ENCODE measurements around the gene ZSCAN22. TPM values are rescaled to one million over a fixed set of nuclear protein-coding genes. Genes with fewer than 3 reads are reported as not detected.
"Not testable (repeated sequence)": the region's sequence is repeated elsewhere in the genome, so short reads cannot be mapped to it uniquely, and the experiment has no call there.

ZSCAN22 gene
- total RNA-seq, 2 donors from 2014 or later, result 2.7 to 4.1 TPM

GRCh38 chr19:58305065-58305931 is 21.5 kb upstream of the ZSCAN22 start, which contains the start of gene ERVK3-1:
TSS of gene ERVK3-1 (plus strand) at chr19:58305377. CDS start at chr19:58312169, 6,792 bp downstream.
- TF ChIP-seq POLR2AphosphoS5 (IDR thresholded peaks at IDR 0.05), result peak; percentile 100
- TF ChIP-seq, protein P1, sequence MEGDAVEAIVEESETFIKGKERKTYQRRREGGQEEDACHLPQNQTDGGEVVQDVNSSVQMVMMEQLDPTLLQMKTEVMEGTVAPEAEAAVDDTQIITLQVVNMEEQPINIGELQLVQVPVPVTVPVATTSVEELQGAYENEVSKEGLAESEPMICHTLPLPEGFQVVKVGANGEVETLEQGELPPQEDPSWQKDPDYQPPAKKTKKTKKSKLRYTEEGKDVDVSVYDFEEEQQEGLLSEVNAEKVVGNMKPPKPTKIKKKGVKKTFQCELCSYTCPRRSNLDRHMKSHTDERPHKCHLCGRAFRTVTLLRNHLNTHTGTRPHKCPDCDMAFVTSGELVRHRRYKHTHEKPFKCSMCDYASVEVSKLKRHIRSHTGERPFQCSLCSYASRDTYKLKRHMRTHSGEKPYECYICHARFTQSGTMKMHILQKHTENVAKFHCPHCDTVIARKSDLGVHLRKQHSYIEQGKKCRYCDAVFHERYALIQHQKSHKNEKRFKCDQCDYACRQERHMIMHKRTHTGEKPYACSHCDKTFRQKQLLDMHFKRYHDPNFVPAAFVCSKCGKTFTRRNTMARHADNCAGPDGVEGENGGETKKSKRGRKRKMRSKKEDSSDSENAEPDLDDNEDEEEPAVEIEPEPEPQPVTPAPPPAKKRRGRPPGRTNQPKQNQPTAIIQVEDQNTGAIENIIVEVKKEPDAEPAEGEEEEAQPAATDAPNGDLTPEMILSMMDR (IDR thresholded peaks at IDR 0.05), result peak in 2 of 4 experiments; percentile 64 to 73
- peak; percentile 67 for TF ChIP-seq POLR2A (IDR thresholded peaks at IDR 0.05)
- Histone ChIP-seq H3K4me1 (replicated peaks) (no peaks in the 10 kb centered on the region), H3K9me3 (no peaks in the 10 kb centered on the region), H3K4me3 (peak within 1 kb of the TSS; percentile 78 to 90), H3K27ac (peak within 1 kb of the TSS; percentile 82 to 83), H3K27me3 (replicated peaks; ENCODE audit: insufficient read depth) (no peaks in the 10 kb centered on the region), H3K36me3 (no peaks in the 10 kb centered on the region)
- under 1% methylated on average over 55 of the region's 55 CpGs for WGBS
- DNase-seq (ENCODE audit: low spot score), result peak; percentile 96
- intact Hi-C loops (cut with DNase I), result no loop called here

GRCh38 chr19:58305932-58306323 is 20.9 kb upstream of the ZSCAN22 start:
- intact Hi-C loops (cut with DNase I), result no loop called here
- no peaks in the 10 kb centered on the region for H3K27me3 ChIP-seq (replicated peaks; ENCODE audit: insufficient read depth)
- WGBS, result 48% methylated on average over 12 of the region's 12 CpGs

DNA sequence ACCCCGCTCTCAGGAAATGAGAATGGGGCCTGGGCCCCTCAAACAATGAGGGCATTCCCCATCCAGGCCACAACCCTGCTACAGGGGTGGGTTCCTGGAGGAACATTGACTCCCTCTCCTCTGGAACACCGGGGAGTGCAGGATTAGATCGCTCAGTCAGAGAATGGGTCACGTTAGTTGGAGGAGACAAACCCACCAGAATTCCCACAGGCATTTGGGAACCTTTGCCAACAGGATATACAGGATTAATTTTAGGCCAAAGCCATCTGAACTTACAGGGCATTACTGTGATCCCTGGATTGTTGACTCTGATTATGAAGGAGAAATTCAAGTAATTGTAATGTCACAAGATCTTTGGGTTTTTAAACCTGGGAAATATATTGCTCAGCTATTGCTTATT is 19.1 kb upstream of the ZSCAN22 start:
- Histone ChIP-seq H3K27me3 (replicated peaks; ENCODE audit: insufficient read depth) (no peaks in the 10 kb centered on the region), H3K9me3 (no peaks in the 10 kb centered on the region), H3K4me1 (replicated peaks) (no peaks in the 10 kb centered on the region), H3K36me3 (peaks cover 0 to 5% of the 10 kb centered on the region in 2 donors), H3K4me3 (no peak overlapping the region), H3K27ac (no peak overlapping the region)
- intact Hi-C loops (cut with DNase I), result no loop called here
- TF ChIP-seq, protein P1 (IDR thresholded peaks at IDR 0.05), result no peak
- TF ChIP-seq POLR2AphosphoS5 (IDR thresholded peaks at IDR 0.05) (no peak), POLR2A (IDR thresholded peaks at IDR 0.05) (no peak)
- 86% methylated on average over 4 of the region's 4 CpGs for WGBS
- no peak for DNase-seq (ENCODE audit: low spot score)

More at GRCh38 chr19:58305932-58306323, 20.9 kb upstream of the ZSCAN22 start:
- TF ChIP-seq POLR2A (IDR thresholded peaks at IDR 0.05), result no peak
- TF ChIP-seq, protein P1 (IDR thresholded peaks at IDR 0.05), result no peak
- no peak for TF ChIP-seq POLR2AphosphoS5 (IDR thresholded peaks at IDR 0.05)
- no peaks in the 10 kb centered on the region for H3K4me1 ChIP-seq (replicated peaks)
- no peak for DNase-seq (ENCODE audit: low spot score)
- H3K9me3 ChIP-seq, result no peaks in the 10 kb centered on the region
- H3K27ac ChIP-seq, result peak overlapping the region; percentile 82 to 83
- peak overlapping the region; percentile 78 to 90 for H3K4me3 ChIP-seq
- H3K36me3 ChIP-seq, result no peaks in the 10 kb centered on the region

DNA sequence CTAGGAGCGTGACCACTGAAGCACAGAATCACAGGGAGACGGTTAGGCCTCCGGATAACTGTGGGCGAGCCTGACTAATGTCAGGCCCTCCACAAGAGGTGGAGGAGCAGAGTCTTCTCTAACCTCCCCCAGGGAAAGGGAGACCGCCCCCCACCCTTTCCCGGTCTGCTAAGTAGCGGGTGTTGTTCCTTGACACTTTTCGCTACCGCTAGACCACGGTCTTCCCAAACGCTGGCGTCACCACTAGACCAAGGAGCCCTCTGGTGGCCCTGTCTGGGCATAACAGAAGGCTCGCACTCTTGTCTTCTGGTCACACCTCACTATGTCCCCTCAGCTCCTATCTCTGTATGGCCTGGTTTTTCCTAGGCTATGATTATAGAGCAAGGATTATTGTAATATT is 16.1 kb upstream of the ZSCAN22 start:
- H3K27me3 ChIP-seq (replicated peaks; ENCODE audit: insufficient read depth); H3K9me3 ChIP-seq; H3K4me3 ChIP-seq; intact Hi-C loops (cut with DNase I); DNase-seq (ENCODE audit: low spot score); H3K4me1 ChIP-seq (replicated peaks); H3K36me3 ChIP-seq; H3K27ac ChIP-seq: not testable (repeated sequence)
- WGBS, result 45% methylated on average over 13 of the region's 13 CpGs
- TF ChIP-seq, protein P1 (IDR thresholded peaks at IDR 0.05), result peak in 3 of 4 experiments; percentile 16 to 40 (median 23)
